K562 (cell line): Measurements from ENCODE around the gene GDF7. TPM values are rescaled to one million over a fixed set of nuclear protein-coding genes. Genes with fewer than 3 reads are reported as not detected.

ENCODE experiments used
- ATAC-seq: fragments of 200-7000 bp; cut with Tn5 transposase; 3 replicates; pipeline ENCODE4 v1.9.1; 2020; ENCODE audit warnings: moderate library complexity
- BruUV-seq: library from RNA; stranded (reverse); fragments of 400-500 nt; replicated peaks from 2 replicates; lab custom pipeline; 2021; lab: Mats Ljungman, UMichigan
- CTCF ChIA-PET: fragments of 300-600 bp; formaldehyde crosslinking; extraction: SDS; loops from one replicate; lab custom pipeline; 2021; ENCODE audit warnings: low intra/inter-chr PET ratio; lab: Yijun Ruan, JAX
- POLR2A ChIA-PET: fragments of 300-600, 350-650 bp; sonication (Branson Sonifier 250); formaldehyde crosslinking; extraction: SDS; loops from one replicate; lab custom pipeline; 2021; ENCODE audit warnings: antibody characterized with exemption, inconsistent platforms; lab: Yijun Ruan, JAX
- DNase-seq, 4 experiments: peaks; one replicate each; pipeline versions ENCODE4 v3.0.0 to v3.0.0-alpha.2; 2011 to 2018; ENCODE audit warnings: low spot score in 3 of 4, mixed read lengths in 3 of 4; ENCODE audit errors: extremely low read depth in 1 of 4
- FAIRE-seq: peaks from 2 replicates; lab custom pipeline; 2011; peaks lifted over from hg19 to GRCh38; lab: Jason Lieb, UNC
- H2AFZ ChIP-seq: 2 replicates; pipeline ENCODE4 v1.6.0; 2011; ENCODE audit warnings: low read depth, low read length, control low read depth, inconsistent platforms
- H3K27ac ChIP-seq: fragments of 200-600 bp; 3 replicates; pipeline ENCODE4 v1.8.0; 2011; ENCODE audit warnings: low read depth, mild to moderate bottlenecking, control low read depth, inconsistent platforms, low read length, moderate library complexity, mixed read lengths; ENCODE audit errors: extremely low read depth
- H3K27me3 ChIP-seq, 2 experiments: fragments of 300-600 bp in 1 of 2; 2 replicates in 1 of 2; 3 replicates in 1 of 2; pipeline versions ENCODE4 v1.6.0 to v1.8.0; 2011; ENCODE audit warnings: inconsistent platforms in 2 of 2, low read length in 2 of 2, mild to moderate bottlenecking in 1 of 2, mixed read lengths in 1 of 2, moderate library complexity in 1 of 2; ENCODE audit not compliant: control insufficient read depth in 2 of 2, insufficient read depth in 2 of 2
- H3K36me3 ChIP-seq: fragments of 300-600 bp; 3 replicates; pipeline ENCODE4 v1.8.0; 2011; ENCODE audit warnings: mild to moderate bottlenecking, low read length, inconsistent platforms; ENCODE audit not compliant: control insufficient read depth, insufficient read depth
- H3K4me1 ChIP-seq, 2 experiments: fragments of 200-600 bp in 1 of 2; replicated peaks in 1 of 2; 2 replicates in 1 of 2; 3 replicates in 1 of 2; pipeline versions ENCODE4 v1.5.1 to v1.8.0; 2011; ENCODE audit warnings: inconsistent platforms in 2 of 2, low read length in 2 of 2, mild to moderate bottlenecking in 1 of 2, mixed read lengths in 1 of 2, moderate library complexity in 1 of 2; ENCODE audit not compliant: control insufficient read depth in 2 of 2, insufficient read depth in 2 of 2
- H3K4me2 ChIP-seq: 2 replicates; pipeline ENCODE4 v1.6.1; 2011; ENCODE audit warnings: low read length, control low read depth, inconsistent platforms, mixed read lengths; ENCODE audit not compliant: insufficient read depth
- H3K4me3 ChIP-seq: fragments of 200-600 bp; sonication (generic), shearing (Covaris generic); 2 replicates; pipeline ENCODE4 v1.5.1; 2016; ENCODE audit warnings: control low read depth, inconsistent platforms
- H3K79me2 ChIP-seq: fragments of 200-600 bp; 3 replicates; pipeline ENCODE4 v1.8.0; 2011; ENCODE audit warnings: low read length, inconsistent platforms; ENCODE audit not compliant: control insufficient read depth, insufficient read depth
- H3K9ac ChIP-seq, 2 experiments: 2 replicates each; pipeline versions ENCODE4 v1.6.0 to v1.6.1; 2011; ENCODE audit warnings: low read depth in 2 of 2, low read length in 2 of 2, control low read depth in 1 of 2, inconsistent platforms in 1 of 2, mild to moderate bottlenecking in 1 of 2, mixed read lengths in 1 of 2; ENCODE audit not compliant: insufficient read depth in 1 of 2
- H3K9me1 ChIP-seq: one replicate; pipeline ENCODE4 v1.6.0; 2011; ENCODE audit warnings: inconsistent platforms, mild to moderate bottlenecking, low read length, moderate library complexity; ENCODE audit not compliant: control insufficient read depth, insufficient read depth
- H3K9me3 ChIP-seq: replicated peaks from 2 replicates; pipeline ENCODE4 v1.5.1; 2011; ENCODE audit warnings: low read depth, low read length, inconsistent platforms; ENCODE audit not compliant: control insufficient read depth, insufficient read depth
- H4K20me1 ChIP-seq: replicated peaks from 2 replicates; pipeline ENCODE4 v1.6.1; 2011; ENCODE audit warnings: low read length, inconsistent platforms, mixed read lengths; ENCODE audit not compliant: control insufficient read depth, insufficient read depth
- RBM15 ChIP-seq: fragments of 200-400 bp; formaldehyde crosslinking; IDR thresholded peaks from 2 replicates; pipeline ENCODE4 v1.6.1; 2018; ENCODE audit warnings: mild to moderate bottlenecking, low read length, moderate library complexity; ENCODE audit not compliant: insufficient read depth
- TAF1 ChIP-seq: IDR thresholded peaks from 2 replicates; pipeline ENCODE4 v1.6.1; 2011; ENCODE audit warnings: mild to moderate bottlenecking, low read length, moderate library complexity; ENCODE audit not compliant: insufficient read depth, control insufficient read depth, severe bottlenecking; ENCODE audit errors: extremely low read depth
- WGBS: fragments of 100-300 bp; shearing (Covaris generic); methylation state at CpG from one replicate; pipeline ENCODE4 v1.1.6; 2016; ENCODE audit warnings: low coverage, mixed read lengths; ENCODE audit not compliant: insufficient coverage; ENCODE audit errors: missing lambda C conversion rate; 5-methylcytosine and 5-hydroxymethylcytosine counted together
- in situ Hi-C: fragments of 300-500 bp; cut with MboI; formaldehyde crosslinking; loops from 4 replicates; pipeline ENCODE4 v1.15.0; 2018; ENCODE audit warnings: inconsistent platforms, mixed read lengths
- intact Hi-C: fragments of 100-400 bp; cut with micrococcal nuclease; formaldehyde crosslinking; loops from 2 replicates; pipeline ENCODE4 v1.14.2; 2022
- polyA plus RNA-seq, 8 experiments: library from polyadenylated mRNA; depleted of rRNA in 4 of 8; stranded (reverse) in 5 of 8; unstranded in 3 of 8; fragments of >200 nt; fragmentation: Nextera tagmentation in 2 of 8; fragmentation: Illumina TruSeq in 1 of 8; extraction: Ambion mirVana in 2 of 8; extraction: Trizol in 1 of 8; gene quantifications; 2 replicates each; pipeline versions ENCODE4 v1.2.1 to v1.2.3, GENCODE V29; 2011 to 2014; ENCODE audit warnings: inconsistent platforms in 1 of 8, missing spikeins in 1 of 8
- total RNA-seq, 7 experiments: library from RNA; depleted of rRNA in 6 of 7; stranded (reverse); fragments of >200 nt in 6 of 7; fragmentation: Illumina TruSeq in 2 of 7; extraction: Trizol in 2 of 7; gene quantifications; 2 replicates each; pipeline versions ENCODE4 v1.2.1 to v1.2.3, GENCODE V29; 2011 to 2021; ENCODE audit warnings: low replicate concordance in 1 of 7
- TF ChIP-seq, protein P1 (sequence below): sonication (generic); formaldehyde crosslinking; IDR thresholded peaks from 2 replicates; pipeline ENCODE4 v1.8.1; 2023; ENCODE audit warnings: mild to moderate bottlenecking, missing genetic modification reagents

The GDF7 gene
- total and polyA plus RNA-seq, 9 of the 15 experiments (the other 6 are each of a cell fraction or from before 2014, with no cell fraction given), result 0.01 TPM; not detected in 7

DNA sequence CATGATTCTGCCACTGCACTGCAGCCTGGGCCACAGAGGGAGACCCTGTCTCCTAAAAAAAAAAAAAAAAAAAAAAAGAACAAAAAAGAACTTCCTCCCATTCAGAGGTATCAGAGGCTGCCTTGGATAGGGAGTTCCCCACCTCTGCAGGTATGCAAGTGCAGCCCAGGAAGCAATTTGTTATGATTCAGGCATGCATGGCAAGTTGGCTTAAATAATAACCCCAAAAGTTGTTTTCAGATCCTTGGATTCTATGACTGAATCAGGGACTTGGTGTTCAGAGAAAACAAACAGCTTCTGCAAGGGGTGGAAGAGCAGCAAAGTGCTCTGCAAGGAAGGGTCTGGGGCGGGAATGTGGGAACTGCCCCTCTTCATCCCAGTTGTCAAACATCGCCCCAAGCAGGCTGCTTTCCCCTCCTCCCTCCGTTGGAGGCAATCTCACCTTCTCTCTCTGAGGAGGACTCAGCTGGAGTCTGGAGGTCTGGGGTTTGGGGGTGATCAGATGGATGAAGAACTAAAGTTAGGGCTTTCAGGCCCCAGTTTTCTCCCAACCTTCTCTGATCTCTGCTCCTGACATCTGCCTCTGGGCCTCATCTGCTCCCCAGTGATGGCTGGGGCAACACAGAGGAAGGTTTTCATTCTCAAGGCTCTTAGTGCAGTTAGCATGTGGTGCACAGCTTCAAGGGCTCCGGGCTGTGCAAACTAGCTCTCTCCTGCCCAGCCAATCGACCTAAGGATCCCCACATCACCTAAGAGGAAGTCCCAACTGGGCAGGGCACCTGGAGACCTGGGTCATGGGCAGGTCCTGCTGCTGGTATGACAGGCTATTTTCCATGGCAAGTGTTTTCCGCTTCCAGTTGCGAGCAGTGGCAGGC lies 3.5 kb upstream of the GDF7 start:
- no peak overlapping the region for H2AFZ ChIP-seq
- DNase-seq (no peak), FAIRE-seq (no peak), ATAC-seq (no peak)
- peaks cover 4% of the 10 kb centered on the region; the same call in 1 of the 2 replicates for H4K20me1 ChIP-seq
- WGBS, result 0% methylated on average over 5 of the region's 7 CpGs
- H3K79me2 ChIP-seq, result no peaks in the 10 kb centered on the region
- BruUV-seq, result no TSS peak
- H3K9ac ChIP-seq, result no peak overlapping the region
- H3K9me3 ChIP-seq, result no peaks in the 10 kb centered on the region
- CTCF ChIA-PET, result no interaction called here
- in situ Hi-C loops, result loop anchor here (25.0 kb wide), 1 partner anchor 599 kb away; no protein-coding TSS in a partner anchor
- H3K36me3 ChIP-seq, result no peaks in the 10 kb centered on the region
- TF ChIP-seq RBM15, result no peak
- TF ChIP-seq TAF1, result no peak
- TF ChIP-seq, protein P1, sequence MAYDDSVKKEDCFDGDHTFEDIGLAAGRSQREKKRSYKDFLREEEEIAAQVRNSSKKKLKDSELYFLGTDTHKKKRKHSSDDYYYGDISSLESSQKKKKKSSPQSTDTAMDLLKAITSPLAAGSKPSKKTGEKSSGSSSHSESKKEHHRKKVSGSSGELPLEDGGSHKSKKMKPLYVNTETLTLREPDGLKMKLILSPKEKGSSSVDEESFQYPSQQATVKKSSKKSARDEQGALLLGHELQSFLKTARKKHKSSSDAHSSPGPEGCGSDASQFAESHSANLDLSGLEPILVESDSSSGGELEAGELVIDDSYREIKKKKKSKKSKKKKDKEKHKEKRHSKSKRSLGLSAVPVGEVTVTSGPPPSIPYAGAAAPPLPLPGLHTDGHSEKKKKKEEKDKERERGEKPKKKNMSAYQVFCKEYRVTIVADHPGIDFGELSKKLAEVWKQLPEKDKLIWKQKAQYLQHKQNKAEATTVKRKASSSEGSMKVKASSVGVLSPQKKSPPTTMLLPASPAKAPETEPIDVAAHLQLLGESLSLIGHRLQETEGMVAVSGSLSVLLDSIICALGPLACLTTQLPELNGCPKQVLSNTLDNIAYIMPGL (CRISPR knock-in tag), result no peak
- H3K9me1 ChIP-seq, result no peaks in the 10 kb centered on the region
- no peak overlapping the region for H3K27ac ChIP-seq
- H3K27me3 ChIP-seq, result peaks cover 29 to 60% of the 10 kb centered on the region in 2 experiments; a peak in 4 of 5 replicates
- H3K4me1 ChIP-seq, result peaks cover 0 to 19% of the 10 kb centered on the region in 2 experiments; a peak in 2 of 5 replicates
- POLR2A ChIA-PET, result interaction anchor here (0.5 to 0.6 kb wide), 2 partner anchors 11 to 246 kb away, joined by 3 read pairs; no protein-coding TSS in a partner anchor
- no peak overlapping the region for H3K4me3 ChIP-seq
- H3K4me2 ChIP-seq, result no peak overlapping the region
- intact Hi-C loops, result loop anchor here (5.0 to 10.0 kb wide), 4 partner anchors 121 to 651 kb away; no protein-coding TSS in a partner anchor
